ENCODE data around the gene IKZF5.

- TF ChIP-seq, protein P1, sequence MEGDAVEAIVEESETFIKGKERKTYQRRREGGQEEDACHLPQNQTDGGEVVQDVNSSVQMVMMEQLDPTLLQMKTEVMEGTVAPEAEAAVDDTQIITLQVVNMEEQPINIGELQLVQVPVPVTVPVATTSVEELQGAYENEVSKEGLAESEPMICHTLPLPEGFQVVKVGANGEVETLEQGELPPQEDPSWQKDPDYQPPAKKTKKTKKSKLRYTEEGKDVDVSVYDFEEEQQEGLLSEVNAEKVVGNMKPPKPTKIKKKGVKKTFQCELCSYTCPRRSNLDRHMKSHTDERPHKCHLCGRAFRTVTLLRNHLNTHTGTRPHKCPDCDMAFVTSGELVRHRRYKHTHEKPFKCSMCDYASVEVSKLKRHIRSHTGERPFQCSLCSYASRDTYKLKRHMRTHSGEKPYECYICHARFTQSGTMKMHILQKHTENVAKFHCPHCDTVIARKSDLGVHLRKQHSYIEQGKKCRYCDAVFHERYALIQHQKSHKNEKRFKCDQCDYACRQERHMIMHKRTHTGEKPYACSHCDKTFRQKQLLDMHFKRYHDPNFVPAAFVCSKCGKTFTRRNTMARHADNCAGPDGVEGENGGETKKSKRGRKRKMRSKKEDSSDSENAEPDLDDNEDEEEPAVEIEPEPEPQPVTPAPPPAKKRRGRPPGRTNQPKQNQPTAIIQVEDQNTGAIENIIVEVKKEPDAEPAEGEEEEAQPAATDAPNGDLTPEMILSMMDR (IDR thresholded peaks at IDR 0.05; ENCODE audit: low read depth, low read length, poor library complexity, severe bottlenecking) = no peak
- no peak for TF ChIP-seq EZH2phosphoT487 (IDR thresholded peaks at IDR 0.05; ENCODE audit: borderline replicate concordance, low read length)
Observed at GRCh38 chr10:123038782-123039631, 30.4 kb upstream of the IKZF5 start.

Data from DOHH2 (cell line).